Measurements from ENCODE around the gene OPRM1. TPM values are rescaled to one million over a fixed set of nuclear protein-coding genes. Genes with fewer than 3 reads are reported as not detected.

The OPRM1 gene
- total and polyA plus RNA-seq, 11 donors = not detected

DNA sequence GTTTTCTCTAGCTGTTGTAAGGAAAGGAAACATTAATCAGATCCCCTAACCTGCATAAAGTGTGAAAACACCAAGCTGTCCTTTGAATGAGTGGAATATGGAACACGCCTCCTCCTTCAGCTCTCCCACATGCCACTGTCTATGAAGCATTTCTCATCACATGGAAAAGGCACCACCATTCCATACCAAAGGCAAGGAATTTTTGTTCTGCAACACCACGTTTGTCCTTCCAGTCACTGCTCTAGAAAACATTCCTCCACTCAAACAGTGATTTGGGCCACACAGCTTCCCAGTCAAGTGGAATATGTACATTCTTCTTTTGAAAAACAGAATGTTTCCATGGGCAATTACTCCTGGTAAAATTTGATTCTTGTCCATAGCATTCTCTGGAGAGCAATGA, 120.1 kb downstream of the OPRM1 start:
- Histone ChIP-seq H3K36me3 (no peaks in the 10 kb centered on the region), H3K27ac (no peak overlapping the region), H3K4me1 (peaks cover 0 to 74% (median 0%) of the 10 kb centered on the region in 12 donors), H3K4me3 (no peak overlapping the region), H3K27me3 (no peaks in the 10 kb centered on the region), H3K9me3 (no peaks in the 10 kb centered on the region)
- no peak for DNase-seq
- intact Hi-C loops (cut with DNase I) = loop anchor here in 8 of 10 donors (5.0 to 10.0 kb wide), 8 partner anchors 118 to 646 kb away; partner anchors contain the start of gene CNKSR3 (in 1 of the 8)
- WGBS, 4 donors = 86 to 98% (median 88%) methylated on average over 2 of the region's 2 CpGs
- TF ChIP-seq, protein P1, sequence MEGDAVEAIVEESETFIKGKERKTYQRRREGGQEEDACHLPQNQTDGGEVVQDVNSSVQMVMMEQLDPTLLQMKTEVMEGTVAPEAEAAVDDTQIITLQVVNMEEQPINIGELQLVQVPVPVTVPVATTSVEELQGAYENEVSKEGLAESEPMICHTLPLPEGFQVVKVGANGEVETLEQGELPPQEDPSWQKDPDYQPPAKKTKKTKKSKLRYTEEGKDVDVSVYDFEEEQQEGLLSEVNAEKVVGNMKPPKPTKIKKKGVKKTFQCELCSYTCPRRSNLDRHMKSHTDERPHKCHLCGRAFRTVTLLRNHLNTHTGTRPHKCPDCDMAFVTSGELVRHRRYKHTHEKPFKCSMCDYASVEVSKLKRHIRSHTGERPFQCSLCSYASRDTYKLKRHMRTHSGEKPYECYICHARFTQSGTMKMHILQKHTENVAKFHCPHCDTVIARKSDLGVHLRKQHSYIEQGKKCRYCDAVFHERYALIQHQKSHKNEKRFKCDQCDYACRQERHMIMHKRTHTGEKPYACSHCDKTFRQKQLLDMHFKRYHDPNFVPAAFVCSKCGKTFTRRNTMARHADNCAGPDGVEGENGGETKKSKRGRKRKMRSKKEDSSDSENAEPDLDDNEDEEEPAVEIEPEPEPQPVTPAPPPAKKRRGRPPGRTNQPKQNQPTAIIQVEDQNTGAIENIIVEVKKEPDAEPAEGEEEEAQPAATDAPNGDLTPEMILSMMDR (IDR thresholded peaks at IDR 0.05) = no peak
- no peak for TF ChIP-seq POLR2A (IDR thresholded peaks at IDR 0.05)
- ATAC-seq = no peak

DNA sequence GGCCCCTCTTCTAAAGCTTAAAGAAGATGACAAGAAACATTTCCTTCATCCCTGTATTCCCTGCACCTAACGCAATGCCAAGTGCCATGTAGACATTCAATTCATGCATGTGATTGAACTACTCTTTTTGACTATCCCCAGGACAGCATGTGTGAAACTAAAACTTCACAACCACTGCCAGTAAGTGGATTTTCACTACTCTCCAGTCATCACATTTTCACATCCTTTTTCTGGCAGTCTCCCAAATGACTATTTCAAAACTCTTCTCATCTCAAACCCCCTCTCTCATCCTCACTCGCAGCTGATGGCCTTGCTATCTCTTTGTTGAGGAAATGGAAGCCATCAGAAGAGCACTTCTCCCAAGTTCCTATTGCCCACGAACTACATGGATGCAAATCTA, 122.6 kb downstream of the OPRM1 start:
- no peaks in the 10 kb centered on the region for H3K36me3 ChIP-seq
- TF ChIP-seq, protein P1 (IDR thresholded peaks at IDR 0.05) = no peak
- TF ChIP-seq POLR2A (IDR thresholded peaks at IDR 0.05) = no peak
- no peaks in the 10 kb centered on the region for H3K27me3 ChIP-seq
- WGBS, 4 donors = 75 to 80% (median 77%) methylated on average over 3 of the region's 3 CpGs
- H3K4me1 ChIP-seq = peaks cover 0 to 80% (median 0%) of the 10 kb centered on the region in 12 donors
- intact Hi-C loops (cut with DNase I) = no loop called here
- DNase-seq = no peak
- H3K9me3 ChIP-seq = peaks cover 0 to 4% (median 0%) of the 10 kb centered on the region in 12 donors
- peak overlapping the region in 1 of 12 donors; percentile 50 for H3K27ac ChIP-seq
- ATAC-seq = no peak
- no peak overlapping the region for H3K4me3 ChIP-seq

DNA sequence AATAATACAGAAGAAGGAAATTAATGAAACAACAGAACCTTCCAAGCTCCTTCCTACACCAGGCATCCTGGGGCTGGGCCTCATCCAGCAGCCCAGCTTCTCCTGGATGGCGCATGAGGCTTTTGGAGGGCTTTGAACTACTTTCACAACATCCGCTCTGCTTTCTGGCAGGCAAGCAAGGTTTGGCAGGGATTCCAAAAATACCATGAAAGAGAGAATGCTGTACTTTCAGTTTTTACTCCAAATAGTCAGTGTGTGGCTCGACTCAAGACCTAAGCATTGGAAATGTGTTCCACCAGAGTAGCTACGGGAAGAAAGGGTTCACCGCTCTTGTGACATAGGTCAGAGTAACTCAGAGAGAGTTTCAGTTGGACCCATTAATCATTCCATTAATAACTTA, 125.4 kb downstream of the OPRM1 start:
- WGBS, 4 donors = 70 to 81% (median 76%) methylated on average over 5 of the region's 5 CpGs
- Histone ChIP-seq H3K4me3 (no peak overlapping the region), H3K4me1 (peaks cover 0 to 69% (median 0%) of the 10 kb centered on the region in 12 donors), H3K27ac (peak overlapping the region in 1 of 12 donors; percentile 42), H3K9me3 (peaks cover 0 to 4% (median 0%) of the 10 kb centered on the region in 12 donors), H3K27me3 (no peaks in the 10 kb centered on the region), H3K36me3 (no peaks in the 10 kb centered on the region)
- DNase-seq = peak in 3 of 5 donors; percentile 15 to 52 (median 34)
- no peak for TF ChIP-seq POLR2A (IDR thresholded peaks at IDR 0.05)
- TF ChIP-seq, protein P1 (IDR thresholded peaks at IDR 0.05) = no peak
- peak in 1 of 4 donors; percentile 45 for ATAC-seq
- intact Hi-C loops (cut with DNase I) = no loop called here

DNA sequence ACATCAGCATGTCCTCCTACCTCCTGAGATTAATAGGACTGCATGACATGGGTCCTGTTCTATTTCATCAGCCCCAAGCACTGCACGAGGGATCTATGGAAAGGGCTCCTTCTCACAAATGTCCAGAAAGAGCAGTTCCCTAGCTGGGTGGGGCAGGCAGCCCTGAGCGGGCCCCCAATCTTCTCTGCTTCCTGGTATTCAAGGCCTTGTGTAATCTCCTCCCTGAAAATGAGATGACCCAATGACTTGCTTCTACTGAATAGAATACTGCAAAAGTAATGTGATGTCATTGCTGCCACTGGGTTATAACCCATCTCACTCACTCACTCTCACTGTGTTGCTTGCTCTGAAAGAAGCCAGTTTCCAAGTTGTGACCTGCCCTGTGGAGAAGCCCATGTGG, 126.4 kb downstream of the OPRM1 start:
- TF ChIP-seq, protein P1 (IDR thresholded peaks at IDR 0.05) = no peak
- no peak for TF ChIP-seq POLR2A (IDR thresholded peaks at IDR 0.05)
- H3K4me1 ChIP-seq = peaks cover 0 to 71% (median 0%) of the 10 kb centered on the region in 12 donors
- no peak for DNase-seq
- no peaks in the 10 kb centered on the region for H3K36me3 ChIP-seq
- WGBS, 4 donors = 60 to 76% (median 68%) methylated on average over 2 of the region's 2 CpGs
- H3K4me3 ChIP-seq = no peak overlapping the region
- ATAC-seq = no peak
- intact Hi-C loops (cut with DNase I) = no loop called here
- peak overlapping the region in 1 of 12 donors; percentile 74 for H3K27ac ChIP-seq
- peaks cover 0 to 4% (median 0%) of the 10 kb centered on the region in 12 donors for H3K9me3 ChIP-seq
- H3K27me3 ChIP-seq = no peaks in the 10 kb centered on the region

Data from heart left ventricle (tissue), 16 donors.